ENCODE measurements around the gene RPS19.
"Not testable (repeated sequence)": the region's sequence is repeated elsewhere in the genome, so short reads cannot be mapped to it uniquely, and the experiment has no call there.

Gene RPS19

GRCh38 chr19:41912899-41913537 is 53.0 kb downstream of the RPS19 start:
- Histone ChIP-seq H3K27me3 (ENCODE audit: control insufficient read depth in 1 of 2, insufficient read depth in 2 of 2, low read length in 2 of 2) (peaks cover 64 to 67% of the 10 kb centered on the region in 2 donors), H3K9ac (ENCODE audit: low read depth in 1 of 2, low read length in 2 of 2) (no peak overlapping the region), H3K9me3 (ENCODE audit: control insufficient read depth in 1 of 2, low read length in 2 of 2) (no peaks in the 10 kb centered on the region), H3K4me1 (ENCODE audit: control insufficient read depth in 1 of 2, insufficient read depth in 2 of 2, low read length in 2 of 2) (peaks cover 0 to 5% of the 10 kb centered on the region in 2 donors), H3K27ac (ENCODE audit: low read depth, low read length) (no peak overlapping the region), H3K36me3 (ENCODE audit: control insufficient read depth in 1 of 2, insufficient read depth in 2 of 2, low read length in 2 of 2) (no peaks in the 10 kb centered on the region), H3K4me3 (ENCODE audit: low read depth in 1 of 2, low read length in 2 of 2) (no peak overlapping the region)

DNA sequence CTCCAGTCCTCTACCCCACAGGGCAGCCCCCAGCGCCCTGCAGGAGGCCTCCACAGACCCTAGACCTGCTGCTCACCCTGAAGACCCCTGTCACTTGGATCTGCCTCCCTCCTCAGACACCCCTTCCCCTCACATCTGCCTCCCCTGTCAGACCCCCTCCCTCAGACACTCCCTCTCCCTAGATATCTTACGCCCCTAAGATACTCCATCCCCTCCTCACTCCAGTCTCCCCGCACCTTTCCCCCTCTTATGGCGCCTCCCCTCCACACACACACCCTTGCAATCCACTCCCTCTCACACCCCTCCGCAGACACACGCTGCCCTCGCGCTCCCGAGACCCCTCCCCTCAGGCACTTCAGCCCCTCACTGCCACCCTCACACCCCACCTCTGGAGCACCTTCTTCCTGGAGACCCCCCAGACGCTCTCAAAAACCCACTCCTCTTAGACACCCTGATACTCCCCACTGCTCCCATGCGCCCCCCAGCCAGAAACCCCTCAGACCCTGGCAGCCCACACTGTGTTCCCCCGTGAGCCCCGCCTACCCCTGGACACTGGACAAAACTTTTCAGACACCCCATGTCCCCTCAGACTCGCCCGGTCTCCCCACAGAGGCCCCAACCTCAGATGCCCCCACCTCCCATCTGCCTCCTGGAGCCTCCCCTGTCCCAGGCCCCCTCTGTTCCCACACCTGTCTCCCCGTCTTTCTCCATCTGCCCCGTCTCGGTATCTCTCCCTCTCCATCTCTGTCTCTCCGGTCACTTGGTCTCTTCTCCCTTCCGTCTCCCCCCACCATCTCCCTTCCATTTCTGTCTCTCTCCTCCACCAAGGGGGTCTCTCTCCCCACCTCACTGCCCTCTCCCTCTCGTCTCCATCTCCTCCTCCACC is 53.7 kb downstream of the RPS19 start:
- peaks cover 71 to 72% of the 10 kb centered on the region in 2 donors for H3K27me3 ChIP-seq (ENCODE audit: control insufficient read depth in 1 of 2, insufficient read depth in 2 of 2, low read length in 2 of 2)

GRCh38 chr19:41914424-41914834 is 54.4 kb downstream of the RPS19 start:
- H3K27me3 ChIP-seq (ENCODE audit: control insufficient read depth in 1 of 2, insufficient read depth in 2 of 2, low read length in 2 of 2): peaks cover 71 to 77% of the 10 kb centered on the region in 2 donors
- not testable (repeated sequence) for H3K4me1 ChIP-seq (ENCODE audit: control insufficient read depth in 1 of 2, insufficient read depth in 2 of 2, low read length in 2 of 2); H3K36me3 ChIP-seq (ENCODE audit: control insufficient read depth in 1 of 2, insufficient read depth in 2 of 2, low read length in 2 of 2); H3K4me3 ChIP-seq (ENCODE audit: low read depth in 1 of 2, low read length in 2 of 2); H3K9ac ChIP-seq (ENCODE audit: low read depth in 1 of 2, low read length in 2 of 2); H3K27ac ChIP-seq (ENCODE audit: low read depth, low read length); H3K9me3 ChIP-seq (ENCODE audit: control insufficient read depth in 1 of 2, low read length in 2 of 2)

More for the DNA sequence above, 53.7 kb downstream of the RPS19 start:
- H3K27ac ChIP-seq (ENCODE audit: low read depth, low read length): no peak overlapping the region
- H3K4me3 ChIP-seq (ENCODE audit: low read depth in 1 of 2, low read length in 2 of 2): no peak overlapping the region
- H3K4me1 ChIP-seq (ENCODE audit: control insufficient read depth in 1 of 2, insufficient read depth in 2 of 2, low read length in 2 of 2): peaks cover 0 to 5% of the 10 kb centered on the region in 2 donors
- H3K9me3 ChIP-seq (ENCODE audit: control insufficient read depth in 1 of 2, low read length in 2 of 2): no peaks in the 10 kb centered on the region
- H3K9ac ChIP-seq (ENCODE audit: low read depth in 1 of 2, low read length in 2 of 2): no peak overlapping the region
- no peaks in the 10 kb centered on the region for H3K36me3 ChIP-seq (ENCODE audit: control insufficient read depth in 1 of 2, insufficient read depth in 2 of 2, low read length in 2 of 2)

GRCh38 chr19:41915021-41915775 is 55.1 kb downstream of the RPS19 start:
- peaks cover 0 to 5% of the 10 kb centered on the region in 2 donors for H3K4me1 ChIP-seq (ENCODE audit: control insufficient read depth in 1 of 2, insufficient read depth in 2 of 2, low read length in 2 of 2)
- H3K9me3 ChIP-seq (ENCODE audit: control insufficient read depth in 1 of 2, low read length in 2 of 2): no peaks in the 10 kb centered on the region
- H3K36me3 ChIP-seq (ENCODE audit: control insufficient read depth in 1 of 2, insufficient read depth in 2 of 2, low read length in 2 of 2): no peaks in the 10 kb centered on the region
- H3K27ac ChIP-seq (ENCODE audit: low read depth, low read length): no peak overlapping the region
- H3K4me3 ChIP-seq (ENCODE audit: low read depth in 1 of 2, low read length in 2 of 2): no peak overlapping the region
- H3K27me3 ChIP-seq (ENCODE audit: control insufficient read depth in 1 of 2, insufficient read depth in 2 of 2, low read length in 2 of 2): peaks cover 73 to 83% of the 10 kb centered on the region in 2 donors
- H3K9ac ChIP-seq (ENCODE audit: low read depth in 1 of 2, low read length in 2 of 2): no peak overlapping the region

GRCh38 chr19:41915776-41916414 is 55.8 kb downstream of the RPS19 start:
- Histone ChIP-seq H3K9me3 (ENCODE audit: control insufficient read depth in 1 of 2, low read length in 2 of 2) (no peaks in the 10 kb centered on the region), H3K36me3 (ENCODE audit: control insufficient read depth in 1 of 2, insufficient read depth in 2 of 2, low read length in 2 of 2) (no peaks in the 10 kb centered on the region), H3K4me1 (ENCODE audit: control insufficient read depth in 1 of 2, insufficient read depth in 2 of 2, low read length in 2 of 2) (peaks cover 1 to 5% of the 10 kb centered on the region in 2 donors), H3K27ac (ENCODE audit: low read depth, low read length) (no peak overlapping the region), H3K27me3 (ENCODE audit: control insufficient read depth in 1 of 2, insufficient read depth in 2 of 2, low read length in 2 of 2) (peaks cover 73 to 83% of the 10 kb centered on the region in 2 donors), H3K4me3 (ENCODE audit: low read depth in 1 of 2, low read length in 2 of 2) (no peak overlapping the region), H3K9ac (ENCODE audit: low read depth in 1 of 2, low read length in 2 of 2) (no peak overlapping the region)

DNA sequence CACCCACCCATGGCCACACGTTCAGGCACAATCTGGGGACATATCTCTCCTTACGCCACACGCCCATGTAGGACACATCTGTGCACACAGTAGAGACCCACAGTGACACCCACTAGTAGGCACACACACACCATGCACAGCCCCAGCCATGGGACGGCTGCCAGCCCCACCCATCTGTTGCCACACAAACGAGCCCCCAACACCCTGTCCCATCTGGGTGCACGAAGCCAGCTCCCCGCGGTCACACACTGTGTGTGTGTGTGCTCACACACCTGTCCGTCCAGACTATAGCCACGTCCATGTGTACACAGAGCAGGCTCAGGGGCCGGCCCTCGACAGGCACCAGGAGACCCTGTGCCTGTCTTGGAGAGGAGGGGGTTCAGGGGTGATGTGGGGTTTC is 57.6 kb downstream of the RPS19 start:
- peaks cover 72 to 83% of the 10 kb centered on the region in 2 donors for H3K27me3 ChIP-seq (ENCODE audit: control insufficient read depth in 1 of 2, insufficient read depth in 2 of 2, low read length in 2 of 2)
- no peaks in the 10 kb centered on the region for H3K9me3 ChIP-seq (ENCODE audit: control insufficient read depth in 1 of 2, low read length in 2 of 2)
- H3K4me3 ChIP-seq (ENCODE audit: low read depth in 1 of 2, low read length in 2 of 2): no peak overlapping the region
- no peaks in the 10 kb centered on the region for H3K36me3 ChIP-seq (ENCODE audit: control insufficient read depth in 1 of 2, insufficient read depth in 2 of 2, low read length in 2 of 2)
- peaks cover 3 to 5% of the 10 kb centered on the region in 2 donors for H3K4me1 ChIP-seq (ENCODE audit: control insufficient read depth in 1 of 2, insufficient read depth in 2 of 2, low read length in 2 of 2)
- H3K27ac ChIP-seq (ENCODE audit: low read depth, low read length): no peak overlapping the region
- H3K9ac ChIP-seq (ENCODE audit: low read depth in 1 of 2, low read length in 2 of 2): no peak overlapping the region

- peaks cover 73 to 85% of the 10 kb centered on the region in 2 donors for H3K27me3 ChIP-seq (ENCODE audit: control insufficient read depth in 1 of 2, insufficient read depth in 2 of 2, low read length in 2 of 2)
- no peak overlapping the region for H3K27ac ChIP-seq (ENCODE audit: low read depth, low read length)
- H3K4me1 ChIP-seq (ENCODE audit: control insufficient read depth in 1 of 2, insufficient read depth in 2 of 2, low read length in 2 of 2): peaks cover 3 to 5% of the 10 kb centered on the region in 2 donors
- H3K9ac ChIP-seq (ENCODE audit: low read depth in 1 of 2, low read length in 2 of 2): no peak overlapping the region
- H3K36me3 ChIP-seq (ENCODE audit: control insufficient read depth in 1 of 2, insufficient read depth in 2 of 2, low read length in 2 of 2): no peaks in the 10 kb centered on the region
- no peak overlapping the region for H3K4me3 ChIP-seq (ENCODE audit: low read depth in 1 of 2, low read length in 2 of 2)
- H3K9me3 ChIP-seq (ENCODE audit: control insufficient read depth in 1 of 2, low read length in 2 of 2): no peaks in the 10 kb centered on the region
Observed at GRCh38 chr19:41918095-41918494, 58.0 kb downstream of the RPS19 start.

DNA sequence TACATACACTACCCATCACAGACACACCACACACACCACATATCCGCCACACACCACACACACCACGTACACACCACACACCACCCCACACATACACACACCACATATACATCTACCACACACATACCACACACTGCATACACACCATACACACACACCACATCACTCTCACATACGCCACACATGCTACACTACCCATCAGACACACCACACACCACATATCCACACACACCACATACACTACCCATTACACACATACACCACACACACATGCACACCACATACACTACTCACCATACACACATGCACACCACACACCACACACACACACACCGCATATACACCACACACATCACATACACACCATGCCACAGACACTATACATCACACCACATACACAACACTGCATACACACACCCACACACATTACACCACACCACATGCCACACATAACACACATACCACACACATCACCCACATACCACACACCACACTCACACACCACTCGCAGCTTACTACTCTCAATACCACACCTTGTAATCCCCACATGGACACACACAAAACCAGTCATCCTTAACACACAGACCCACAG is 58.7 kb downstream of the RPS19 start:
- Histone ChIP-seq H3K27ac (ENCODE audit: low read depth, low read length) (no peak overlapping the region), H3K4me1 (ENCODE audit: control insufficient read depth in 1 of 2, insufficient read depth in 2 of 2, low read length in 2 of 2) (peaks cover 3 to 5% of the 10 kb centered on the region in 2 donors), H3K9ac (ENCODE audit: low read depth in 1 of 2, low read length in 2 of 2) (no peak overlapping the region), H3K9me3 (ENCODE audit: control insufficient read depth in 1 of 2, low read length in 2 of 2) (no peaks in the 10 kb centered on the region), H3K27me3 (ENCODE audit: control insufficient read depth in 1 of 2, insufficient read depth in 2 of 2, low read length in 2 of 2) (peaks cover 71 to 79% of the 10 kb centered on the region in 2 donors), H3K36me3 (ENCODE audit: control insufficient read depth in 1 of 2, insufficient read depth in 2 of 2, low read length in 2 of 2) (no peaks in the 10 kb centered on the region), H3K4me3 (ENCODE audit: low read depth in 1 of 2, low read length in 2 of 2) (no peak overlapping the region)

DNA sequence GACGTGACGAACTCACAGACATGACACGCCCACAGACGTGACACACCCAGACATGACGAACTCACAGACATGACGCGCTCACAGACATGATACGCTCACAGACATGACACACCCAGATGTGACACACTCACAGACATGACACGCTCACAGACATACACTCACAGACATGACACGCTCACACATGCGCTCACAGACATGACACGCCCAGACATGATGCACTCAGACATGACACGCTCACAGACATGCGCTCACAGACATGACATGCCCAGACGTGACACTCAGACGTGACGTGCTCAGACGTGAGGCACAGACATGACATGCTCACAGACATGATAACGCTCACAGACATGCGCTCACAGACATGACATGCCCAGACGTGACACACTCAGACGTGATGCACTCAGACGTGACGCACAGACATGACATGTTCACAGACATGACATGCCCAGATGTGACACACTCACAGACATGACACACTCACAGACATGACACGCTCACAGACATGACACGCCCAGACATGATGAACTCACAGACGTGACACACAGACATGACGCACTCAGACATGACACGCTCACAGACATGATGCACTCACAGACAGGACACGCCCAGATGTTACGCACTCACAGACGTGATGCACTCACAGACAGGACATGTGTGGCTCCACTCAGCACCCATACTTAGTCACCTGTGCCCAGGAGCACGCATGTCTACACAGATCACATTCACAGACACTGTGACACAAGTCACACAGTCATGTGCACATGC is 60.1 kb downstream of the RPS19 start:
- no peaks in the 10 kb centered on the region for H3K9me3 ChIP-seq (ENCODE audit: control insufficient read depth in 1 of 2, low read length in 2 of 2)
- H3K27me3 ChIP-seq (ENCODE audit: control insufficient read depth in 1 of 2, insufficient read depth in 2 of 2, low read length in 2 of 2): peaks cover 75 to 82% of the 10 kb centered on the region in 2 donors
- no peak overlapping the region for H3K9ac ChIP-seq (ENCODE audit: low read depth in 1 of 2, low read length in 2 of 2)
- H3K36me3 ChIP-seq (ENCODE audit: control insufficient read depth in 1 of 2, insufficient read depth in 2 of 2, low read length in 2 of 2): no peaks in the 10 kb centered on the region
- no peak overlapping the region for H3K4me3 ChIP-seq (ENCODE audit: low read depth in 1 of 2, low read length in 2 of 2)
- peaks cover 3 to 4% of the 10 kb centered on the region in 2 donors for H3K4me1 ChIP-seq (ENCODE audit: control insufficient read depth in 1 of 2, insufficient read depth in 2 of 2, low read length in 2 of 2)
- H3K27ac ChIP-seq (ENCODE audit: low read depth, low read length): no peak overlapping the region

Measured in duodenal mucosa (tissue), 2 donors.